Ishikawa (cell line): ENCODE measurements around the gene AMPD2.

Source experiments
- CEBPB ChIP-seq: IDR thresholded peaks from 2 replicates; pipeline ENCODE4 v1.6.1; 2012
- CREB1 ChIP-seq: IDR thresholded peaks from 2 replicates; pipeline ENCODE4 v1.6.1; 2012; ENCODE audit warnings: low read depth
- EGR1 ChIP-seq: IDR thresholded peaks from 2 replicates; pipeline ENCODE4 v1.6.1; 2012
- EP300 ChIP-seq: IDR thresholded peaks from 2 replicates; pipeline ENCODE4 v1.6.1; 2012; ENCODE audit warnings: borderline replicate concordance
- FOXM1 ChIP-seq: IDR thresholded peaks from 2 replicates; pipeline ENCODE4 v1.6.1; 2012; ENCODE audit warnings: low read depth, borderline replicate concordance
- MAX ChIP-seq: IDR thresholded peaks from 2 replicates; pipeline ENCODE4 v1.6.1; 2012
- NFIC ChIP-seq: IDR thresholded peaks from 2 replicates; pipeline ENCODE4 v1.6.1; 2012
- RAD21 ChIP-seq: IDR thresholded peaks from 2 replicates; pipeline ENCODE4 v1.6.1; 2012; ENCODE audit warnings: low read depth
- REST ChIP-seq: IDR thresholded peaks from 2 replicates; pipeline ENCODE4 v1.6.1; 2012; ENCODE audit warnings: low read depth, mild to moderate bottlenecking
- TAF1 ChIP-seq: IDR thresholded peaks from 2 replicates; pipeline ENCODE4 v1.6.1; 2012; ENCODE audit warnings: low read depth, mild to moderate bottlenecking
- TCF12 ChIP-seq: IDR thresholded peaks from 2 replicates; pipeline ENCODE4 v1.6.1; 2012; ENCODE audit warnings: low read depth
- TEAD4 ChIP-seq: IDR thresholded peaks from 2 replicates; pipeline ENCODE4 v1.6.1; 2012
- USF1 ChIP-seq: IDR thresholded peaks from 2 replicates; pipeline ENCODE4 v1.6.1; 2012
- YY1 ChIP-seq: IDR thresholded peaks from 2 replicates; pipeline ENCODE4 v1.6.1; 2012; ENCODE audit warnings: low read depth
- ZBTB7A ChIP-seq: IDR thresholded peaks from 2 replicates; pipeline ENCODE4 v1.6.1; 2012; ENCODE audit warnings: low read depth

Gene AMPD2

GRCh38 chr1:109595531-109595930 lies 24.1 kb upstream of the AMPD2 start:
- TF ChIP-seq CEBPB = no peak

GRCh38 chr1:109598156-109598555 lies 21.5 kb upstream of the AMPD2 start:
- TF ChIP-seq CEBPB (no peak), EP300 (no peak), USF1 (no peak), TEAD4 (no peak), REST (no peak), TCF12 (no peak), EGR1 (no peak), NFIC (no peak), RAD21 (no peak), FOXM1 (no peak), ZBTB7A (no peak), YY1 (no peak), MAX (no peak), CREB1 (no peak), TAF1 (no peak)

- TF ChIP-seq TCF12 (no peak), EGR1 (no peak), RAD21 (no peak), ZBTB7A (no peak), FOXM1 (no peak)
These were observed 21.0 kb upstream of the AMPD2 start for GRCh38 chr1:109598655-109599054.

GRCh38 chr1:109603229-109603628 lies 16.4 kb upstream of the AMPD2 start:
- TF ChIP-seq EP300 (no peak), MAX (no peak), EGR1 (no peak), YY1 (no peak), CREB1 (no peak), NFIC (no peak), RAD21 (no peak)

GRCh38 chr1:109605381-109605780 lies 14.3 kb upstream of the AMPD2 start:
- no peak for TF ChIP-seq REST
- no peak for TF ChIP-seq FOXM1
- TF ChIP-seq MAX = no peak
- no peak for TF ChIP-seq EP300
- no peak for TF ChIP-seq TEAD4
- TF ChIP-seq CREB1 = no peak
- TF ChIP-seq TCF12 = no peak
- TF ChIP-seq RAD21 = no peak
- TF ChIP-seq CEBPB = no peak
- TF ChIP-seq EGR1 = no peak
- no peak for TF ChIP-seq ZBTB7A

GRCh38 chr1:109609881-109610280 lies 9.8 kb upstream of the AMPD2 start:
- TF ChIP-seq CREB1 (no peak), CEBPB (no peak), REST (no peak), MAX (no peak), NFIC (no peak), USF1 (no peak)
